SK-MEL-5 (cell line): Measurements from ENCODE around the gene ZNF260. TPM values are rescaled to one million over a fixed set of nuclear protein-coding genes. Genes with fewer than 3 reads are reported as not detected.
A peak's percentile ranks its signal among the peaks of the same experiment; 100 is the strongest.

ENCODE experiments used
- DNase-seq: peaks from one replicate; pipeline ENCODE4 v3.0.0-alpha.2; 2016; ENCODE audit warnings: low read depth, low spot score
- in situ Hi-C: cut with HindIII; loops from 2 replicates; pipeline ENCODE4 v1.10.0; 2016; ENCODE audit warnings: low sequenced_read_pairs, high pct_unique_total_duplicates, low pct_unique_long_range_greater_than_20kb
- polyA plus RNA-seq, 2 experiments: library from polyadenylated mRNA; depleted of rRNA; stranded (reverse); fragments of >200 nt; gene quantifications; 2 replicates each; pipeline ENCODE4 v1.2.3, GENCODE V29; 2015
- total RNA-seq: library from RNA; depleted of rRNA; stranded (reverse); fragments of >200 nt; shearing (Covaris generic); gene quantifications from 2 replicates; pipeline ENCODE4 v1.2.3, GENCODE V29; 2014; rRNA removed

Gene ZNF260
- 9.0 and 12.0 TPM in 2 replicates for total RNA-seq
- polyA plus RNA-seq (2015; cell fraction: cytosol; rRNA removed), result 6.0 and 7.3 TPM in 2 replicates
- polyA plus RNA-seq (2015; cell fraction: nucleus; rRNA removed), result 10.5 and 13.6 TPM in 2 replicates

GRCh38 chr19:36528194-36528920, at the start of gene ZNF260:
Gene ZNF260, minus strand, starts transcription at chr19:36528271. Its CDS starts 13,033 bp downstream, at chr19:36515238.
- DNase-seq, result peak; percentile 96
- in situ Hi-C loops, result no loop called here

- no peak for DNase-seq
Observed at GRCh38 chr19:36577271-36577996, 49.4 kb upstream of the ZNF260 start.

GRCh38 chr19:36574741-36575140, 46.7 kb upstream of the ZNF260 start:
- in situ Hi-C loops, result no loop called here
- DNase-seq, result no peak

More at GRCh38 chr19:36577271-36577996, 49.4 kb upstream of the ZNF260 start:
- in situ Hi-C loops, result no loop called here

- in situ Hi-C loops, result no loop called here
- no peak for DNase-seq
Observed at GRCh38 chr19:36573895-36574720, 46.0 kb upstream of the ZNF260 start.

GRCh38 chr19:36573020-36573894, 45.2 kb upstream of the ZNF260 start, which contains the start of gene ZNF529:
Gene ZNF529, minus strand, starts transcription at chr19:36573292. Its CDS starts 946 bp downstream, at chr19:36572346.
- in situ Hi-C loops, result no loop called here
- peak; percentile 89 for DNase-seq

GRCh38 chr19:36572593-36573019, 44.5 kb upstream of the ZNF260 start:
- in situ Hi-C loops, result no loop called here

GRCh38 chr19:36564391-36564790, 36.3 kb upstream of the ZNF260 start:
- in situ Hi-C loops, result no loop called here
- no peak for DNase-seq

More at GRCh38 chr19:36572593-36573019, 44.5 kb upstream of the ZNF260 start:
- no peak for DNase-seq

GRCh38 chr19:36547001-36547732, 19.1 kb upstream of the ZNF260 start:
- DNase-seq, result peak; percentile 1
- in situ Hi-C loops, result no loop called here

GRCh38 chr19:36528921-36529518, 949 bp upstream of the ZNF260 start:
- in situ Hi-C loops, result no loop called here
- DNase-seq, result no peak

GRCh38 chr19:36527873-36528193, 238 bp downstream of the ZNF260 start:
- no peak for DNase-seq
- in situ Hi-C loops, result no loop called here

GRCh38 chr19:36527341-36527740, 730 bp downstream of the ZNF260 start:
- no peak for DNase-seq
- in situ Hi-C loops, result no loop called here

GRCh38 chr19:36526581-36526980, 1.5 kb downstream of the ZNF260 start:
- no peak for DNase-seq
- in situ Hi-C loops, result no loop called here

GRCh38 chr19:36524617-36525016, 3.5 kb downstream of the ZNF260 start:
- in situ Hi-C loops, result no loop called here
- DNase-seq, result no peak

- no peak for DNase-seq
- in situ Hi-C loops, result no loop called here
Observed at GRCh38 chr19:36514012-36514612, 14.0 kb downstream of the ZNF260 start.

GRCh38 chr19:36508325-36508724, 19.7 kb downstream of the ZNF260 start:
- no peak for DNase-seq
- in situ Hi-C loops, result no loop called here

- in situ Hi-C loops, result no loop called here
- no peak for DNase-seq
Observed at GRCh38 chr19:36501973-36502372, 26.1 kb downstream of the ZNF260 start.
